IPS-11a (cell line): Measurements from ENCODE around the gene PHRF1.

ENCODE experiments used
- H3K4me3 ChIP-seq: one replicate; pipeline ENCODE4 v1.5.1; 2013; ENCODE audit warnings: low read depth, low read length, control low read depth

PHRF1 gene

DNA sequence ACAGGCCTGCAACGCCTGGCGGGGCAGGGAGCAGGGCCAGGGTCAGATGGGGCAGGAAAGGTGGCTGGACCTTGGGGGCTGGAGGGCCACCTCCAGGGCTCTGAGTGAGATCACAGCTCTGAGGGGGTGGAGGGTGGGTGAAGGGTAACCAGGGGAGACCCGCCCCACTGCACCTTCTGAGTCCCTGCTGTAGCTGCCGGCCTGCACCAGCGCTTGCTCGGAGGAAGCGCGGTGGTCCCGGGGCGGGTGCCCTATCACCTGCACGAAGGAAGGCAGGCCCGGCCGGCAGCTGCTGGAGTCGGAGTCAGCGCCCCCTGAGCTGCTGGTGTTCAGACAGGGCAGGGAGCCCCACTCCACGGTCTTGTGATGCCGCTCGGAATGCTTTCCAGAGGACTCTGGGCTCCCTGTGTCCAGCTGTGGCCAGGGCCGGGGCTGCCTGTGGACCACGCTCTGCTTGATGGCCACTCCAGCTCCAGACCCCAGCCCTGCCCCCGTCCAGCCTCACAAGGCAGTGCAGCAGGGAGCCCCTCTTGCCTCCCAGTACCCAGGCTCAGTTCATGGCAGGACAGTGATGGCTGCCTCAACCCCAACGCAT lies 19.5 kb upstream of the PHRF1 start:
- H3K4me3 ChIP-seq = no peak overlapping the region

GRCh38 chr11:557328-558132 lies 18.7 kb upstream of the PHRF1 start:
- no peak overlapping the region for H3K4me3 ChIP-seq

DNA sequence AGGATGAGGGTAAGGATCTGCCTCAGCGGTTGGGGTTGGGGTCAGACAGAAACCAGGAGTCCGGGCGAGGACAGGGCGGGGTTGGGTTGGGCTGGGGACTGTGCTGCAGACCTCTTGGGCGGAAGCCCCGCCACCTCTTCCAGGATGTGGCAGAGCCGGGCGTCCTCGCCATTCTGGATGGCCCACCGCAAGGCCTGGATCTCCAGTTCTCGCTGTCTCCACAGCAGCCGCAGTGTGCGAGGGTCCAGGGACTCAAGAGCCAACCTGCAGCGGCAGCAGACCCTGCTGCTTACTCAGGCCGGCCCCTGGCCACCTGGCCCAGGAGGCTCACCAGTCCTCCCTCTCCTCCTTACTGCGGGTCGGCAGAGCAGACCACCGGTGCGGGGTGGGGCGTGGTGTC lies 17.8 kb upstream of the PHRF1 start:
- no peak overlapping the region for H3K4me3 ChIP-seq

GRCh38 chr11:559020-559620 lies 17.1 kb upstream of the PHRF1 start:
- no peak overlapping the region for H3K4me3 ChIP-seq

GRCh38 chr11:559712-560304 lies 16.5 kb upstream of the PHRF1 start:
- peak overlapping the region; percentile 40 for H3K4me3 ChIP-seq

DNA sequence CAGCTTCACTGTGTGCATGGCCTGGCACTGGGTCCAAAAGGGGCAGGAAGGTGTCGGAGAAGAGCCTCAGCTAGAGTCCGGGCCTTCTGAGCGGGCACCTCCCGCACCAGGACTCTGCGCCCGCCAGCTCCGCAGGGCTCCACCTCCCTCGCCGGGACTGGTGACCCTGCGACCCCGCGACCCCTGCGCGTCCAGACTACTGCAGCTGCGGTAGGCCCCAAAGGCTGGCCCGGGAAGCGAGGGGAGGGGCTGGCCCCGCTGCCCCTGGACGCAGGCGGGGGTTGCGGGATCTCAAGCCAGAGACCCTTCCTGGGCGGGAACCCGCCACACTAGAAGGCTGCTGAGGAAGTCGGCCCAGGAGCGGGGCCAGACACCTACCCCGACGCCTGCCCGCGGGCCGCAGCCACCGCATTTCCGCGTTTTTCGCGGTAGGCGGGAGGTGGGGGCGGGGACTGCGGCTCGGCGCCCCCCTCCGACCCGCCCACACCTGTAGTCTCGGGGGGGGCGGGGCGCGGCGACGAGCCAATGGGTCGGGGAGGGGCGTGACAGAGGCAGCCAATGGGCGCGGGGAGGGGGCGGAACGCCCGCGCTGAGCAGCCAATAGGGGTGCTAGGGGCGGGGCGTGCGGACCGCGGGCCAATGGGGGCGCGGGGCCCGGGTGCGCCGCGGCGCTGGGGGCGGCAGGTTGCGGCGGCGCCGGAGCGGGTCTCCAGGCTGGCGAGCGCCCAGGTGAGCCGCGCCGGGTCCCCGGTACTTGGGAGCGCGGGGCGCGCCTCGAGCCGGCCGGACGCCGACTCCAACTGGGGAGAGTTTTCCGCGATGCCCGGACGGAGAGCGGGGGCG lies 15.7 kb upstream of the PHRF1 start, which contains the start of the genes LMNTD2 and RASSF7:
Gene LMNTD2, minus strand, starts transcription at position 434 of the 843 bp plus-strand sequence. Its CDS starts 22 bp downstream, at position 412.
Gene RASSF7, plus strand, starts transcription at position 666 of the 843 bp plus-strand sequence. CDS start 799 bp downstream, outside the sequence.
- peak within 1 kb of the TSS; percentile 65 for H3K4me3 ChIP-seq

DNA sequence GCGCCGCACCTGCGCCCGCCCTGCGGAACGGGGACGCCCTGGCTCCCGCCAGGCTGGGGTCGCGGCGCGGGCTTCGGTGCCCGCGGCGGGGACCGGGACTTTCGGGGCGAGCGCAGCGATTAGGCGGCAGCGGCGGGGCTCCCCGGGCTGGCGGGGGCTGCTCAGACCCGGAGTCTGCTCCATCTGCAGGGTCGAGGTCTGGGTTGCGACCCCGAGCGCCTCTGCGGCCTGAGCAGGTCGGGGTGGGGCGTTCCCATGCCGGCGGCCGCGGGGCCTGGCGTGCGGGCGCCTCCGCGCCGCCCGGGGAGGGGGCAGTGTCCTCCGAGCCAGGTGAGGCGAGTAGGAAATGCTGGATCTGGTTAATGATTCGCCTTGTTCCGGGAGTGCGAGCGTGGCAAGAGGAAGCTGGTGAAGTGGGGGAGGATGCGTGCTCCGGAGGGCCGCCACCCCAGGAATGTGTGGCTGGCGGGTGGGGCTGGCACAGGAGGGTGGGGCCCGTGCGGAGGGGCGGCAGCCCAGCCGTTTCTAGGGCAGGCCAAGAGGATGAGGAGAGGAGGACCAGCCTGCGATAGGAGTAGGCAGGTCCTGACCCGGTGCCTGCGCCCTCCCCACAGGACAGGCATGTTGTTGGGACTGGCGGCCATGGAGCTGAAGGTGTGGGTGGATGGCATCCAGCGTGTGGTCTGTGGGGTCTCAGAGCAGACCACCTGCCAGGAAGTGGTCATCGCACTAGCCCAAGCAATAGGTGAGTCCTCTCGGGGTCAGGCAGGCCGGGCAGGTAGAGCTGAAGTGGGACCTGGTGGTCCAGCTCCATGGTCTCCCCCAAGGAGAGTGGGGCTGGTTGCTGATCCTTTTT lies 14.9 kb upstream of the PHRF1 start:
- peak overlapping the region; percentile 65 for H3K4me3 ChIP-seq

- no peak overlapping the region for H3K4me3 ChIP-seq
Observed at GRCh38 chr11:562046-562645, 14.1 kb upstream of the PHRF1 start.

GRCh38 chr11:563066-563811 lies 13.0 kb upstream of the PHRF1 start:
- H3K4me3 ChIP-seq = no peak overlapping the region

DNA sequence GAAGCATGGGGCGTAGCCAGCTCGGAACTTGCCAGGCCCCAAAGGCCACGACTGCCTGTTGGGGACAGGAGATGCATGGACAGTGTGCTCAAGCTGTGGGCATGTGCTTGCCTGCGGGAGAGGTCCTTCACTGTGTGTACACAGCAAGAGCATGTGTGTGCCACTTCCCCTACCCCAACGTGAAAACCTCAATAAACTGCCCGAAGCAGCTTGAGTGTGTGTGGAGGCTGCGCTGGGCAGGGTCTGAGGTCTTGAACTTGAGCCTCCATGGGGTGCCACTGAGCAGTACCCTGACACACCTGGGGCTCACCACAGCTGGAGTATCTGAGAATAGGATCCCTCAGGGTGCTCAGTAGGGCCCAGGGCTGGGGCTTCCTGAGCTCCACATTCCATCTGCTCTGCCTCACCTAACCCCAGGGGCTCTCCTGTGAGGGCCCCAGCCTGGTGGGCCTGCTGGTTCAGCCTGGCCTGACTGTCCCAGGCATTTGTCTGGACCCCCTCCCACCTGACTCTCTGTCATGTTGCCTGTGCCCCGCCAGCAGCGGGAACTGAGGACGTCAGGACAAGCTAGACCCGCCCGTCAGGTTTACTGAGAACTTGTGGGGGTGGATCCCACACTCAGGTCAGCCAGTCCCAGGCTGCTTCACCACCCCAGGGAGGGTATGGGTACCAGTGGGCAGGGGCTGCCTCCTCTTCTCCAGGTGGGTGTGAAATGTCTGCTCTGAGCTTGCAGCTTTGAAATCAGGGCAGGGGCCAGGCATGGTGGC lies 12.3 kb upstream of the PHRF1 start:
- H3K4me3 ChIP-seq = no peak overlapping the region

GRCh38 chr11:565921-566509 lies 10.3 kb upstream of the PHRF1 start:
- H3K4me3 ChIP-seq = no peak overlapping the region

DNA sequence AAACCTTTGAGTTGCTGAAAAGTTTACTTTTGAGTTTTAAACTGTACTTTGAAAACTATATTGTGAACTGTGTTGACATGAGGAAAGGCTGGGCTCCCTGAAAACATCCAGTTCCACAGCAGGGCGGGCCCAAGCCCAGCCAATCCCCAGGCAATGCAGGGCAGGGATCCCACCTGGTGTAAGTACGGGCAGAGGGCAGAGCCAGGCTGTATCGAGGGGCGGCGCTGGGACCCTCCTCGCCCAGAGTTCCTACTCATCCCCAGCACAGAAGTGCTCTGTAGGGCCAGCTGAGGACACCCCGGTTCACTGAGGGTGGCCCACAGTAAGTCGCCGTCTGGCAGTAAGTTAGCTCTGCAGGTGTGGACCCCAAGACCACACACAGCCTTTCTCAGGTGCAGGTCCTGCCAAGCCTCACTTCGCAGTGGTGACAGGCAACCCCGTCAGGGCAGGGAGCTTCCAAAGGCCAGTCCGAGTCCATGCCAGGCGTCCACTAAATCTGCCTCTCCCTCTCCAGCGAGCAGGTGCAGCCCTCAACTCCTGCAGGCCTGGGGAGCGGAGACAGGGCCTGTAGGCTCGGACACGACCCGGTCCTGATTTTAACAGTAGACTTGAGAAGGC lies 9.2 kb upstream of the PHRF1 start:
- no peak overlapping the region for H3K4me3 ChIP-seq

DNA sequence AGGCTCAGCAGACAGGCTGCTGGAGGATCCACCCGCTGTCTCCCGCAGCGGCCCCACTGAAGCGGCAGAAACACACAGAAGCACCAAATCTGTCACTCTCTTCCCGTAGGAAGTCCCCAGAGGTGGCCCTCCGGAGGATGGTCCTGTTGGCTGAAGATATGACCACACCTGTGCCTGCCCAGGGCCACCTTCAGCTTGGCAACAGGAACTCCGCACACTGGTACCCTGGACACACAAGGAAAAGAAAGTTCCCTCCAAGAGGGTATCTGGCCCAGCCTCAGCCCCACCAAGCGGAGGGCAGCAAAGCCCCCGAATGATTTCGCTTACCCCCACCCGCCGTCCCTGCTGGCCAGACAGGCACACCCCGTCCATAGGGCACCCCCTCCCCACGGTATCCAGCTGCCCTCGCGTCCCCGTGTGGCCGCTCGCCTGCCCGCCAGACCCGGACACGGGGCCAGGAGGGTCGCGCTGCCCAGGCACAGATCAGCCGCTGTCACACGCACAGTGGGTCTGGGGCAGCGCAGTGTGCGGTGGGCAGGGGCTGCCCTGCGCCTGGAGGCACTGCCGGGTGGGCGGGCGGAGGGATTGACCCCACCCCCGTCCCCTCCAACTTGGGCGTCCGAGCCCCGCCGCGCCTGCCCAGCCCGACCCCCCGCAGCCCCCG lies 8.5 kb upstream of the PHRF1 start:
- H3K4me3 ChIP-seq = peak overlapping the region; percentile 45

GRCh38 chr11:568306-569157 lies 7.7 kb upstream of the PHRF1 start:
- peak overlapping the region; percentile 47 for H3K4me3 ChIP-seq

GRCh38 chr11:569158-569885 lies 6.9 kb upstream of the PHRF1 start:
- peak overlapping the region; percentile 47 for H3K4me3 ChIP-seq
